Brain microvascular endothelial cell (primary cell): ENCODE measurements around the gene PPFIA4.

Experiments
- DNase-seq: peaks from one replicate; pipeline ENCODE4 v3.0.0-alpha.2; 2020
- H3K27ac ChIP-seq: fragments of 250-450 bp; sonication (Bioruptor Pico); 2 replicates; pipeline ENCODE4 v1.5.1; 2020; ENCODE audit warnings: mild to moderate bottlenecking, moderate library complexity
- H3K27me3 ChIP-seq: fragments of 250-450 bp; sonication (Bioruptor Pico); replicated peaks from 2 replicates; pipeline ENCODE4 v1.5.1; 2020; ENCODE audit warnings: mild to moderate bottlenecking
- H3K36me3 ChIP-seq: fragments of 250-450 bp; sonication (Bioruptor Pico); replicated peaks from 2 replicates; pipeline ENCODE4 v1.5.1; 2020; ENCODE audit warnings: mild to moderate bottlenecking
- H3K4me3 ChIP-seq: 2 replicates; pipeline ENCODE4 v1.5.1; 2011; ENCODE audit warnings: low read depth, mild to moderate bottlenecking, control low read depth, low read length, moderate library complexity
- CTCF ChIP-seq: IDR thresholded peaks from 2 replicates; pipeline ENCODE4 v1.5.1; 2011; ENCODE audit warnings: low read depth, mild to moderate bottlenecking, moderate library complexity, low read length, control low read depth, inconsistent platforms; ENCODE audit errors: missing control alignments
- in situ Hi-C: cut with HindIII; loops from 2 replicates; pipeline ENCODE4 v1.10.0; 2017; ENCODE audit warnings: low sequenced_read_pairs, low pct_ligation_motif_present

Gene PPFIA4

GRCh38 chr1:203124546-203125317, 98.4 kb downstream of the PPFIA4 start:
- Histone ChIP-seq H3K36me3 (no peaks in the 10 kb centered on the region), H3K4me3 (no peak overlapping the region), H3K27me3 (peaks cover 41% of the 10 kb centered on the region), H3K27ac (no peak overlapping the region)
- TF ChIP-seq CTCF = no peak
- in situ Hi-C loops = no loop called here
- no peak for DNase-seq

- Histone ChIP-seq H3K4me3 (no peak overlapping the region), H3K27ac (no peak overlapping the region), H3K36me3 (no peaks in the 10 kb centered on the region), H3K27me3 (peaks cover 40% of the 10 kb centered on the region)
- in situ Hi-C loops = no loop called here
- DNase-seq = no peak
- TF ChIP-seq CTCF = peak; percentile 60
Observed at GRCh38 chr1:203126151-203126865, 100.0 kb downstream of the PPFIA4 start.

GRCh38 chr1:203126866-203127665, 100.8 kb downstream of the PPFIA4 start:
- TF ChIP-seq CTCF = no peak
- H3K27ac ChIP-seq = no peak overlapping the region
- peaks cover 40% of the 10 kb centered on the region for H3K27me3 ChIP-seq
- H3K36me3 ChIP-seq = no peaks in the 10 kb centered on the region
- no peak overlapping the region for H3K4me3 ChIP-seq
- in situ Hi-C loops = no loop called here
- no peak for DNase-seq

GRCh38 chr1:203127666-203128430, 101.6 kb downstream of the PPFIA4 start, which contains the start of gene ADORA1:
Gene ADORA1, plus strand, starts transcription at chr1:203127726. Its CDS starts 1,116 bp downstream, at chr1:203128842.
- Histone ChIP-seq H3K4me3 (peak within 1 kb of the TSS; percentile 20), H3K36me3 (no peaks in the 10 kb centered on the region), H3K27ac (no peak within 1 kb of the TSS), H3K27me3 (peaks cover 40% of the 10 kb centered on the region)
- in situ Hi-C loops = no loop called here
- peak; percentile 12 for DNase-seq
- TF ChIP-seq CTCF = peak; percentile 11

GRCh38 chr1:203128431-203128715, 102.1 kb downstream of the PPFIA4 start:
- H3K27me3 ChIP-seq = peaks cover 40% of the 10 kb centered on the region
- no peak for DNase-seq
- no peak overlapping the region for H3K4me3 ChIP-seq
- in situ Hi-C loops = no loop called here
- H3K27ac ChIP-seq = no peak overlapping the region
- H3K36me3 ChIP-seq = no peaks in the 10 kb centered on the region
- no peak for TF ChIP-seq CTCF
